PFSK-1 (cell line): Measurements from ENCODE around the gene PGP.

Experiments used
- POLR2AphosphoS5 ChIP-seq: IDR thresholded peaks from 2 replicates; pipeline ENCODE4 v1.6.1; 2012; ENCODE audit warnings: low read depth, mild to moderate bottlenecking, control low read depth, low read length, moderate library complexity
- REST ChIP-seq, 2 experiments: IDR thresholded peaks; 2 replicates each; pipeline versions ENCODE4 v1.6.1 to v1.8.0; 2011 to 2012; ENCODE audit warnings: low read depth in 2 of 2, low read length in 2 of 2, control low read depth in 1 of 2, inconsistent platforms in 1 of 2, mild to moderate bottlenecking in 1 of 2, moderate library complexity in 1 of 2; ENCODE audit not compliant: insufficient read depth in 1 of 2
- SIN3A ChIP-seq: IDR thresholded peaks from 2 replicates; pipeline ENCODE4 v1.6.1; 2012; ENCODE audit warnings: mild to moderate bottlenecking, low read length, moderate library complexity, borderline replicate concordance; ENCODE audit not compliant: insufficient read depth

GRCh38 chr16:2173916-2174315 is 40.7 kb downstream of the PGP start:
- TF ChIP-seq POLR2AphosphoS5 (no peak), REST (IDR thresholded peaks at IDR 0.05; ENCODE audit: insufficient read depth in 1 of 2, low read depth in 2 of 2, low read length in 2 of 2) (no peak), SIN3A (no peak)
